ENCODE results near the gene CCDC18.
"Not testable (repeated sequence)": the region's sequence is repeated elsewhere in the genome, so short reads cannot be mapped to it uniquely, and the experiment has no call there.

Gene CCDC18

GRCh38 chr1:93237021-93237420, 56.5 kb downstream of the CCDC18 start:
- no peak overlapping the region for H3K27ac ChIP-seq
- TF ChIP-seq CTCF (IDR thresholded peaks at IDR 0.05): no peak
- no peak overlapping the region for H3K4me3 ChIP-seq
- no peak for DNase-seq (ENCODE audit: low spot score)

DNA sequence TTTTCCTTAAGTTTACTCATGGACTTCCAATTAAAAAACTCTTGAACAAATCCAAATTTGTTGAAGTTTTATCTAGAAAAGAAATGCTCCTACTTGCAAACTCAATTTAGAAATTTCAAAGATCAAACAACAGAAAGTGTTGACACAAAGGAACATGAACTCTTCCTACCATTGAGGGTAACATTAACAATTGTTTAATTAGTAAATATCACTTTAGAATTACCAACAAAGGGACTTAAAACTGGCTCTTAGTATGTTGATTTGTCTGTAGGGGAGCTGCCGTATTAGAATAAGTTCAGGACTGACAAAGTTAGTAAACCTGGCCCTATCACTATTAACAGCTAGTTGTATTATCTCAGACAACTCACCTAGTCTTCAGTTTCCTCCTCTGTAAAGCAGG, 57.9 kb downstream of the CCDC18 start:
- TF ChIP-seq CTCF (IDR thresholded peaks at IDR 0.05): no peak
- H3K27ac ChIP-seq: no peak overlapping the region
- no peak for DNase-seq (ENCODE audit: low spot score)
- H3K4me3 ChIP-seq: no peak overlapping the region

DNA sequence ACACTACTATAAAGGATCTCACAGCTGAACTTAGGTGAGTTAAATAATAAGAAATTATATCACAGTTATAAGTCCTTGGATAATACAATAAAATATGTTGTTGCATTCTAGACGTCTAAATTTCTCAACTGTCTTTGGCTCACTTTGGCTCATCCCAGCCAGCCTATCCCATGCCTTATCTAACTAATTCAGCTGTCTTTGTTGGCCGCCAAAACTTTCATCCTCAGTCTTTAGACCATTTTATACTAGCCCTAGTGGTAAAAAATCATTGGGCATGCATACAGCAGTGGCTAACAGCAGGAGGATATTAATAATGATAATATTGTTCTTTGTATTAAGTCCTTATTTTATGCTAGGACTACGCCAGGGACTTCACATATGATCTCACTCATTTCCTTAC, 59.3 kb downstream of the CCDC18 start:
- no peak for DNase-seq (ENCODE audit: low spot score)
- no peak overlapping the region for H3K27ac ChIP-seq
- no peak overlapping the region for H3K4me3 ChIP-seq
- no peak for TF ChIP-seq CTCF (IDR thresholded peaks at IDR 0.05)

DNA sequence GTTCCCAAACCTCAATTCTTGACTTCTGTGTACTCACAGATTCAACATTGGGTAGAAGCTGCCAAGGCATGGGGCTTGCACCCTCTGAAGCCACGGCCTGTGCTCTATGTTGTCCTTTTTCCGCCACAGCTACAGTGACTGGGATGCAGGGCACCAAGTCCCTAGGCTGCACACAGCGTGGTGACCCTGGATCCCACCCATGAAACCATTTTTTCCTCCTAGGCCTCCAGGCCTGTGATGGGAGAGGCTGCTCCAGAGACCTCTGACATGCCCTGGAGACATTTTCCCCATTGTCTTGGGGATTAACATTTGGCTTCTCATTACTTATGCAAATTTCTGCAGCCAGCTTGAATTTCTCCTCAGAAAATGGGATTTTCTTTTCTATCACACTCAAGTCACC, 62.7 kb downstream of the CCDC18 start:
- not testable (repeated sequence) for H3K4me3 ChIP-seq; H3K27ac ChIP-seq; DNase-seq (ENCODE audit: low spot score)

DNA sequence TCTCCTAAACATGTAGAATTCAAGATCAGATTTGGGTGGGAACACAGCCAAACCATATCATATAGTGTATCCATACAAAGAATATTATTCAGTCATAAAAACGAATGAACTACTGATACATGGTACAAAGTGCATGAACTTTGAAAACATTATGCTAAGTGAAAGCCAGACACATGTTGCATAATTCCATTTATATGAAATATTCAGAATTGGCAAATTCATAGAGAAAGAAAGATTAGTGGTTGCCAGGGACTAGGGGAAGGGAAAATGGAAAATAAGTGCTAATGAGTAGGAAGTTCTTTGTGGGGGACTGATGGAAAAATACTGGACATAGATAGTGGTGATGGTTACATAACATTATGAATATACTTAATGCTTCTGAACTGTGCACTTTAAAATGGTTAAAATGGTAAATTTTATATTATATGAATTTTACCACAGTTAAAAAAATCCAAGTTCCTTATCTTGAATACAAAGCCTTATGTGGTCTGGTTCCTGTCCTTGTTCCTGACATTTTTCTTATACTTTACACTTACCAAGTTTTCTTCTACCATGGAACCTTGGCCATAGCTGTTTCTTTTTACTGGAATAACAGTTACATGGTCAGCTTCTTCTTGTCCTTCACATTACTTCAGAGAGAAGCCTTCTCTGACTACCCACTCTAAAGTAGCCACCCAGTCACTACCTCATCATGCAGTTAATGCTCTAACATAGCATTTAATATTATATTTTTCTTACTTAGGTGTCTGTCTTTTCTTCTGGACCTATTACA, 64.0 kb downstream of the CCDC18 start:
- no peak for TF ChIP-seq CTCF (IDR thresholded peaks at IDR 0.05)
- H3K4me3 ChIP-seq: no peak overlapping the region
- DNase-seq (ENCODE audit: low spot score): no peak
- no peak overlapping the region for H3K27ac ChIP-seq

- TF ChIP-seq CTCF (IDR thresholded peaks at IDR 0.05): no peak
Observed at GRCh38 chr1:93251966-93252365, 71.4 kb downstream of the CCDC18 start.

DNA sequence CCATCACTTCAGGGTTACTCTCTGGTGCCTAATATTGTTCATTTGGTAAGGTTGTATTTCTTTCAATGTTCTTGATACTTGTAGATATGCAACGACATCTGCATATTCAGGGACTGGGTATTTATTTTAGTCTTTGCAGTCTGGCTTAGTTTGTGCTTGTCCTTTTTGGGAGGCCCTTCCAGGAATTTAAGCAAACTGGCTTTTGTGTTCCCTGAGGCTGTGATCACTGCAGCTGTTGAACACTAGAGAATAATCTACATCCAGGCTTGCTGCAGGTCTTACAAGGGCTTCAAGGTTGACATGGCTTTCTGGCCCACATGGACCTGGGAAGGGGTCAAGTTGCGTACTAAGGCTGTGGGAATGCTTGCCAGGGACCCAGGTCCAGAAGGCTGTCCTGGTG, 72.1 kb downstream of the CCDC18 start:
- DNase-seq (ENCODE audit: low spot score): no peak
- TF ChIP-seq CTCF (IDR thresholded peaks at IDR 0.05): no peak
- H3K4me3 ChIP-seq: no peak overlapping the region
- no peak overlapping the region for H3K27ac ChIP-seq

More at GRCh38 chr1:93251966-93252365, 71.4 kb downstream of the CCDC18 start:
- no peak overlapping the region for H3K4me3 ChIP-seq
- no peak for DNase-seq (ENCODE audit: low spot score)
- H3K27ac ChIP-seq: no peak overlapping the region
